K562 (cell line): ENCODE results near the gene MYOZ2. TPM values are rescaled to one million over a fixed set of nuclear protein-coding genes. Genes with fewer than 3 reads are reported as not detected.
A peak's percentile ranks its signal among the peaks of the same experiment; 100 is the strongest.

ENCODE experiments used
- ATAC-seq: fragments of 200-7000 bp; cut with Tn5 transposase; 3 replicates; pipeline ENCODE4 v1.9.1; 2020; ENCODE audit warnings: moderate library complexity
- BruUV-seq: library from RNA; stranded (reverse); fragments of 400-500 nt; replicated peaks from 2 replicates; lab custom pipeline; 2021; lab: Mats Ljungman, UMichigan
- CTCF ChIA-PET: fragments of 300-600 bp; formaldehyde crosslinking; extraction: SDS; loops from one replicate; lab custom pipeline; 2021; ENCODE audit warnings: low intra/inter-chr PET ratio; lab: Yijun Ruan, JAX
- POLR2A ChIA-PET: fragments of 300-600, 350-650 bp; sonication (Branson Sonifier 250); formaldehyde crosslinking; extraction: SDS; loops from one replicate; lab custom pipeline; 2021; ENCODE audit warnings: antibody characterized with exemption, inconsistent platforms; lab: Yijun Ruan, JAX
- DNase-seq, 4 experiments: peaks; one replicate each; pipeline versions ENCODE4 v3.0.0 to v3.0.0-alpha.2; 2011 to 2018; ENCODE audit warnings: low spot score in 3 of 4, mixed read lengths in 3 of 4; ENCODE audit errors: extremely low read depth in 1 of 4
- FAIRE-seq: peaks from 2 replicates; lab custom pipeline; 2011; peaks lifted over from hg19 to GRCh38; lab: Jason Lieb, UNC
- H2AFZ ChIP-seq: 2 replicates; pipeline ENCODE4 v1.6.0; 2011; ENCODE audit warnings: low read depth, low read length, control low read depth, inconsistent platforms
- H3K27ac ChIP-seq: fragments of 200-600 bp; 3 replicates; pipeline ENCODE4 v1.8.0; 2011; ENCODE audit warnings: low read depth, mild to moderate bottlenecking, control low read depth, inconsistent platforms, low read length, moderate library complexity, mixed read lengths; ENCODE audit errors: extremely low read depth
- H3K27me3 ChIP-seq, 2 experiments: fragments of 300-600 bp in 1 of 2; 2 replicates in 1 of 2; 3 replicates in 1 of 2; pipeline versions ENCODE4 v1.6.0 to v1.8.0; 2011; ENCODE audit warnings: inconsistent platforms in 2 of 2, low read length in 2 of 2, mild to moderate bottlenecking in 1 of 2, mixed read lengths in 1 of 2, moderate library complexity in 1 of 2; ENCODE audit not compliant: control insufficient read depth in 2 of 2, insufficient read depth in 2 of 2
- H3K36me3 ChIP-seq: fragments of 300-600 bp; 3 replicates; pipeline ENCODE4 v1.8.0; 2011; ENCODE audit warnings: mild to moderate bottlenecking, low read length, inconsistent platforms; ENCODE audit not compliant: control insufficient read depth, insufficient read depth
- H3K4me1 ChIP-seq, 2 experiments: fragments of 200-600 bp in 1 of 2; replicated peaks in 1 of 2; 2 replicates in 1 of 2; 3 replicates in 1 of 2; pipeline versions ENCODE4 v1.5.1 to v1.8.0; 2011; ENCODE audit warnings: inconsistent platforms in 2 of 2, low read length in 2 of 2, mild to moderate bottlenecking in 1 of 2, mixed read lengths in 1 of 2, moderate library complexity in 1 of 2; ENCODE audit not compliant: control insufficient read depth in 2 of 2, insufficient read depth in 2 of 2
- H3K4me2 ChIP-seq: 2 replicates; pipeline ENCODE4 v1.6.1; 2011; ENCODE audit warnings: low read length, control low read depth, inconsistent platforms, mixed read lengths; ENCODE audit not compliant: insufficient read depth
- H3K4me3 ChIP-seq: fragments of 200-600 bp; sonication (generic), shearing (Covaris generic); 2 replicates; pipeline ENCODE4 v1.5.1; 2016; ENCODE audit warnings: control low read depth, inconsistent platforms
- H3K79me2 ChIP-seq: fragments of 200-600 bp; 3 replicates; pipeline ENCODE4 v1.8.0; 2011; ENCODE audit warnings: low read length, inconsistent platforms; ENCODE audit not compliant: control insufficient read depth, insufficient read depth
- H3K9ac ChIP-seq, 2 experiments: 2 replicates each; pipeline versions ENCODE4 v1.6.0 to v1.6.1; 2011; ENCODE audit warnings: low read depth in 2 of 2, low read length in 2 of 2, control low read depth in 1 of 2, inconsistent platforms in 1 of 2, mild to moderate bottlenecking in 1 of 2, mixed read lengths in 1 of 2; ENCODE audit not compliant: insufficient read depth in 1 of 2
- H3K9me1 ChIP-seq: one replicate; pipeline ENCODE4 v1.6.0; 2011; ENCODE audit warnings: inconsistent platforms, mild to moderate bottlenecking, low read length, moderate library complexity; ENCODE audit not compliant: control insufficient read depth, insufficient read depth
- H3K9me3 ChIP-seq: replicated peaks from 2 replicates; pipeline ENCODE4 v1.5.1; 2011; ENCODE audit warnings: low read depth, low read length, inconsistent platforms; ENCODE audit not compliant: control insufficient read depth, insufficient read depth
- H4K20me1 ChIP-seq: replicated peaks from 2 replicates; pipeline ENCODE4 v1.6.1; 2011; ENCODE audit warnings: low read length, inconsistent platforms, mixed read lengths; ENCODE audit not compliant: control insufficient read depth, insufficient read depth
- CSDE1 ChIP-seq, 2 experiments: fragments of 450-650 bp; IDR thresholded peaks; 2 replicates each; pipeline ENCODE4 v1.6.1; 2016; ENCODE audit warnings: mild to moderate bottlenecking in 1 of 2
- FOXA3 ChIP-seq, 2 experiments: fragments of 450-650 bp in 1 of 2; sonication (generic) in 1 of 2; formaldehyde crosslinking; IDR thresholded peaks in 1 of 2; conservative IDR thresholded peaks in 1 of 2; 2 replicates each; pipeline versions ENCODE4 v1.4.0 to v1.8.0; 2020 to 2022; ENCODE audit warnings: mild to moderate bottlenecking in 2 of 2, missing genetic modification reagents in 1 of 2
- MEIS2 ChIP-seq: fragments of 450-650 bp; IDR thresholded peaks from 2 replicates; pipeline ENCODE4 v1.6.1; 2014; ENCODE audit warnings: mild to moderate bottlenecking; ENCODE audit not compliant: partially characterized antibody
- PKNOX1 ChIP-seq: fragments of 450-650 bp; IDR thresholded peaks from 2 replicates; pipeline ENCODE4 v1.6.1; 2016
- WGBS: fragments of 100-300 bp; shearing (Covaris generic); methylation state at CpG from one replicate; pipeline ENCODE4 v1.1.6; 2016; ENCODE audit warnings: low coverage, mixed read lengths; ENCODE audit not compliant: insufficient coverage; ENCODE audit errors: missing lambda C conversion rate; 5-methylcytosine and 5-hydroxymethylcytosine counted together
- in situ Hi-C: fragments of 300-500 bp; cut with MboI; formaldehyde crosslinking; loops from 4 replicates; pipeline ENCODE4 v1.15.0; 2018; ENCODE audit warnings: inconsistent platforms, mixed read lengths
- intact Hi-C: fragments of 100-400 bp; cut with micrococcal nuclease; formaldehyde crosslinking; loops from 2 replicates; pipeline ENCODE4 v1.14.2; 2022
- polyA plus RNA-seq, 8 experiments: library from polyadenylated mRNA; depleted of rRNA in 4 of 8; stranded (reverse) in 5 of 8; unstranded in 3 of 8; fragments of >200 nt; fragmentation: Nextera tagmentation in 2 of 8; fragmentation: Illumina TruSeq in 1 of 8; extraction: Ambion mirVana in 2 of 8; extraction: Trizol in 1 of 8; gene quantifications; 2 replicates each; pipeline versions ENCODE4 v1.2.1 to v1.2.3, GENCODE V29; 2011 to 2014; ENCODE audit warnings: inconsistent platforms in 1 of 8, missing spikeins in 1 of 8
- total RNA-seq, 7 experiments: library from RNA; depleted of rRNA in 6 of 7; stranded (reverse); fragments of >200 nt in 6 of 7; fragmentation: Illumina TruSeq in 2 of 7; extraction: Trizol in 2 of 7; gene quantifications; 2 replicates each; pipeline versions ENCODE4 v1.2.1 to v1.2.3, GENCODE V29; 2011 to 2021; ENCODE audit warnings: low replicate concordance in 1 of 7

The MYOZ2 gene
- total and polyA plus RNA-seq, 9 of the 15 experiments (the other 6 are each of a cell fraction or from before 2014, with no cell fraction given): not detected

- H3K36me3 ChIP-seq: no peaks in the 10 kb centered on the region
- no peaks in the 10 kb centered on the region for H3K27me3 ChIP-seq
- no peaks in the 10 kb centered on the region for H3K9me3 ChIP-seq
- ChIA-PET POLR2A (no interaction called here), CTCF (no interaction called here)
- peak in 1 of 2 experiments; percentile 49; a peak in 2 of 4 replicates for TF ChIP-seq FOXA3 (CRISPR knock-in tag; conservative IDR thresholded peaks at IDR 0.05 in 1 of 2, IDR thresholded peaks at IDR 0.05 in 1 of 2)
- TF ChIP-seq PKNOX1: peak; percentile 21; the same call in 1 of the 2 replicates
- TF ChIP-seq MEIS2: peak; percentile 42
- TF ChIP-seq CSDE1 (IDR thresholded peaks at IDR 0.05): no peak
- no peak for ATAC-seq
- no peaks in the 10 kb centered on the region for H4K20me1 ChIP-seq
- H3K4me2 ChIP-seq: no peak overlapping the region
- H3K4me1 ChIP-seq: no peaks in the 10 kb centered on the region
- intact Hi-C loops (no loop called here), in situ Hi-C loops (no loop called here)
- H3K79me2 ChIP-seq: no peaks in the 10 kb centered on the region
- BruUV-seq: no TSS peak
- H2AFZ ChIP-seq: no peak overlapping the region
- no peak for DNase-seq
- no peaks in the 10 kb centered on the region for H3K9me1 ChIP-seq
- FAIRE-seq: no peak
- no peak overlapping the region for H3K4me3 ChIP-seq
- no peak overlapping the region for H3K9ac ChIP-seq
- H3K27ac ChIP-seq: no peak overlapping the region
- 0% methylated on average over 5 of the region's 5 CpGs for WGBS
Observed at GRCh38 chr4:119093042-119093827, 42.4 kb upstream of the MYOZ2 start.
